Stimulated activated CD8-positive, alpha-beta memory T cell treated with anti-CD3 and anti-CD28 coated beads, Interleukin-7, amount 100 ng/mL, for 48 hours (primary cell): ENCODE data around the gene PLEKHG5.
A peak's percentile ranks its signal among the peaks of the same experiment; 100 is the strongest.
"Not testable (repeated sequence)": the region's sequence is repeated elsewhere in the genome, so short reads cannot be mapped to it uniquely, and the experiment has no call there.

Experiments used
- DNase-seq, 2 donors: peaks; one replicate each; pipeline ENCODE4 v3.0.0-alpha.2; 2020; ENCODE audit warnings: low read depth in 1 of 2; ENCODE audit errors: extremely low read depth in 1 of 2

PLEKHG5 gene

GRCh38 chr1:6497215-6497866 is 5.9 kb upstream of the PLEKHG5 start:
- no peak for DNase-seq

- no peak for DNase-seq
These were observed 5.4 kb upstream of the PLEKHG5 start for GRCh38 chr1:6496890-6497214.

GRCh38 chr1:6496365-6496721 is 4.9 kb upstream of the PLEKHG5 start:
- DNase-seq: no peak

GRCh38 chr1:6495540-6496364 is 4.3 kb upstream of the PLEKHG5 start:
- DNase-seq: no peak

- DNase-seq: no peak
These were observed 3.6 kb upstream of the PLEKHG5 start for GRCh38 chr1:6495041-6495441.

GRCh38 chr1:6494627-6495026 is 3.2 kb upstream of the PLEKHG5 start:
- no peak for DNase-seq

GRCh38 chr1:6493834-6494223 is 2.4 kb upstream of the PLEKHG5 start:
- DNase-seq: not testable (repeated sequence)

GRCh38 chr1:6491966-6492365 is 499 bp upstream of the PLEKHG5 start:
- DNase-seq: no peak

- no peak for DNase-seq
These were observed 402 bp downstream of the PLEKHG5 start for GRCh38 chr1:6491081-6491449.

GRCh38 chr1:6490181-6491080 is 1.0 kb downstream of the PLEKHG5 start:
- DNase-seq: peak; percentile 29 to 42

GRCh38 chr1:6489799-6490180 is 1.7 kb downstream of the PLEKHG5 start:
- DNase-seq: peak; percentile 57 to 72

GRCh38 chr1:6489383-6489765 is 2.1 kb downstream of the PLEKHG5 start:
- DNase-seq: no peak

- no peak for DNase-seq
These were observed 2.7 kb downstream of the PLEKHG5 start for GRCh38 chr1:6488602-6489382.

GRCh38 chr1:6487804-6488484 is 3.5 kb downstream of the PLEKHG5 start:
- DNase-seq: no peak

GRCh38 chr1:6486433-6487011 is 4.9 kb downstream of the PLEKHG5 start:
- DNase-seq: peak; percentile 57 to 75

- DNase-seq: no peak
These were observed 6.0 kb downstream of the PLEKHG5 start for GRCh38 chr1:6485168-6486101.

GRCh38 chr1:6484826-6485167 is 6.7 kb downstream of the PLEKHG5 start:
- DNase-seq: no peak

GRCh38 chr1:6483761-6484117 is 7.7 kb downstream of the PLEKHG5 start:
- DNase-seq: no peak
